Measurements from ENCODE around the gene PHKA2. TPM values are rescaled to one million over a fixed set of nuclear protein-coding genes. Genes with fewer than 3 reads are reported as not detected.

The PHKA2 gene
- total and polyA plus RNA-seq, 2 of the 4 experiments (the other 2 are of a cell fraction), result 10.0 to 21.5 TPM

- H3K9me1 ChIP-seq (ENCODE audit: insufficient read depth, low read length), result no peaks in the 10 kb centered on the region
- BruUV-seq (replicated peaks), result no TSS peak
- no peaks in the 10 kb centered on the region for H3K4me1 ChIP-seq (ENCODE audit: control insufficient read depth, insufficient read depth, low read length)
- POLR2A ChIA-PET (ENCODE audit: unreplicated experiment), result no interaction called here
- H2BK15ac ChIP-seq (ENCODE audit: low read depth, low read length), result no peak overlapping the region
- no peak overlapping the region for H3K56ac ChIP-seq (ENCODE audit: extremely low read depth, insufficient read depth, low read length)
- H3K79me1 ChIP-seq (ENCODE audit: low read depth in 1 of 2, low read length in 2 of 2), result no peaks in the 10 kb centered on the region
- H3K14ac ChIP-seq (replicated peaks; ENCODE audit: low read depth, low read length), result no peak overlapping the region
- H3K36me3 ChIP-seq (ENCODE audit: control insufficient read depth, insufficient read depth, low read length), result peaks cover 3% of the 10 kb centered on the region; the same call in 1 of the 2 replicates
- H2BK5ac ChIP-seq (ENCODE audit: low read depth, low read length, poor library complexity, severe bottlenecking), result no peak overlapping the region
- no CpG with 5 or more reads among the region's 3 CpGs for WGBS, 2 experiments (ENCODE audit: extremely low coverage in 2 of 2, insufficient read length in 1 of 2)
- in situ Hi-C loops (cut with MboI; ENCODE audit: low sequenced_read_pairs) (loop anchor here (5.0 to 10.0 kb wide), 2 partner anchors 403 to 535 kb away; no protein-coding TSS in a partner anchor), dilution Hi-C loops (cut with HindIII; ENCODE audit: low sequenced_read_pairs, unreplicated experiment) (no loop called here), intact Hi-C loops (cut with micrococcal nuclease) (no loop called here)
- H4K20me1 ChIP-seq (ENCODE audit: insufficient read depth, low read length), result no peaks in the 10 kb centered on the region
- H2AK5ac ChIP-seq (ENCODE audit: low read depth, low read length), result no peak overlapping the region
- TF ChIP-seq CEBPB (IDR thresholded peaks at IDR 0.05; ENCODE audit: low read depth, low read length) (no peak), SMC3 (IDR thresholded peaks at IDR 0.05; ENCODE audit: low read depth, low read length) (no peak), ELK1 (IDR thresholded peaks at IDR 0.05; ENCODE audit: borderline replicate concordance, low read depth, low read length) (no peak), RAD21 (IDR thresholded peaks at IDR 0.05; ENCODE audit: low read length) (no peak), MAFK (IDR thresholded peaks at IDR 0.05; ENCODE audit: low read depth, low read length) (no peak), RCOR1 (IDR thresholded peaks at IDR 0.05; ENCODE audit: insufficient replicate concordance, low read length) (no peak), CHD1 (IDR thresholded peaks at IDR 0.05; ENCODE audit: low read depth, low read length) (no peak), FOS (IDR thresholded peaks at IDR 0.05; ENCODE audit: low read depth, low read length) (no peak), RFX5 (IDR thresholded peaks at IDR 0.05; ENCODE audit: low read depth, low read length) (no peak), MXI1 (IDR thresholded peaks at IDR 0.05; ENCODE audit: borderline replicate concordance, low read depth, low read length) (no peak), MAZ (IDR thresholded peaks at IDR 0.05; ENCODE audit: borderline replicate concordance, low read depth, low read length) (no peak), NFE2L2 (IDR thresholded peaks at IDR 0.05; ENCODE audit: low read depth, low read length) (no peak), POLR2A (IDR thresholded peaks at IDR 0.05; ENCODE audit: low read depth, low read length) (no peak), BHLHE40 (IDR thresholded peaks at IDR 0.05; ENCODE audit: low read depth, low read length) (no peak), CTCF (conservative IDR thresholded peaks at IDR 0.05; ENCODE audit: low read depth, low read length) (no peak), USF2 (IDR thresholded peaks at IDR 0.05; ENCODE audit: low read depth, low read length) (no peak)
- no peak overlapping the region for H4K5ac ChIP-seq (ENCODE audit: low read depth, low read length)
- H3K4ac ChIP-seq (ENCODE audit: low read depth, low read length), result no peak overlapping the region
- ATAC-seq (ENCODE audit: low read depth) (no peak), DNase-seq (no peak)
- no peak overlapping the region for H4K91ac ChIP-seq (ENCODE audit: insufficient read depth, low read depth, low read length)
- H2AFZ ChIP-seq (replicated peaks; ENCODE audit: low read length, poor library complexity), result no peak overlapping the region
- no peak overlapping the region for H2AK9ac ChIP-seq (replicated peaks; ENCODE audit: low read depth, low read length, poor library complexity)
- H3K27me3 ChIP-seq (ENCODE audit: control insufficient read depth, insufficient read depth, low read length), result no peaks in the 10 kb centered on the region
- no peak overlapping the region for H3K4me2 ChIP-seq (ENCODE audit: low read depth, low read length)
- no peak overlapping the region for H3K27ac ChIP-seq (ENCODE audit: insufficient read depth, low read length)
- H2BK20ac ChIP-seq (ENCODE audit: low read depth, low read length), result no peak overlapping the region
- no peak overlapping the region for H3K18ac ChIP-seq (ENCODE audit: low read depth, low read length)
- no peaks in the 10 kb centered on the region for H3K9me3 ChIP-seq (ENCODE audit: control insufficient read depth, insufficient read depth, low read length)
- H3K23ac ChIP-seq (ENCODE audit: low read depth, low read length), result no peak overlapping the region
- H3K4me3 ChIP-seq (ENCODE audit: insufficient read depth, low read depth, low read length), result no peak overlapping the region
- no peak overlapping the region for H2BK120ac ChIP-seq (ENCODE audit: low read depth, low read length)
- CTCF ChIA-PET, result no interaction called here
- no peak overlapping the region for H4K8ac ChIP-seq (ENCODE audit: low read depth in 2 of 2, low read length in 2 of 2)
- no peak overlapping the region for H3K9ac ChIP-seq (ENCODE audit: low read depth, low read length)
These were observed 54.1 kb downstream of the PHKA2 start for GRCh38 chrX:18929775-18930174.
